HCEC 1CT (cell line): ENCODE measurements around the gene SNX9.

Experiments
- DNase-seq: peaks from one replicate; pipeline ENCODE4 v3.0.0-alpha.2; 2017

Gene SNX9

GRCh38 chr6:157804448-157805327 lies 18.4 kb upstream of the SNX9 start:
- DNase-seq, result no peak

- DNase-seq, result no peak
Measured at GRCh38 chr6:157806131-157806855, 16.8 kb upstream of the SNX9 start.

GRCh38 chr6:157806856-157807215 lies 16.2 kb upstream of the SNX9 start:
- DNase-seq, result no peak

- DNase-seq, result no peak
Measured at GRCh38 chr6:157808405-157808950, 14.6 kb upstream of the SNX9 start.

GRCh38 chr6:157809613-157810012 lies 13.4 kb upstream of the SNX9 start:
- DNase-seq, result no peak

- DNase-seq, result no peak
Measured at GRCh38 chr6:157811137-157811475, 11.9 kb upstream of the SNX9 start.

GRCh38 chr6:157811476-157812173 lies 11.4 kb upstream of the SNX9 start:
- peak; percentile 61 for DNase-seq

- no peak for DNase-seq
Measured at GRCh38 chr6:157812425-157813171, 10.4 kb upstream of the SNX9 start.

GRCh38 chr6:157813191-157813590 lies 9.9 kb upstream of the SNX9 start:
- DNase-seq, result peak; percentile 32

GRCh38 chr6:157813750-157814455 lies 9.1 kb upstream of the SNX9 start:
- DNase-seq, result peak; percentile 72

GRCh38 chr6:157814883-157815282 lies 8.2 kb upstream of the SNX9 start:
- no peak for DNase-seq

- peak; percentile 52 for DNase-seq
Measured at GRCh38 chr6:157821342-157822033, 1.6 kb upstream of the SNX9 start.

GRCh38 chr6:157822245-157823000 lies 623 bp upstream of the SNX9 start:
- no peak for DNase-seq

GRCh38 chr6:157823528-157824370 lies 703 bp downstream of the SNX9 start:
- DNase-seq, result peak; percentile 62

- no peak for DNase-seq
Measured at GRCh38 chr6:157825243-157825904, 2.3 kb downstream of the SNX9 start.

- no peak for DNase-seq
Measured at GRCh38 chr6:157830354-157831017, 7.4 kb downstream of the SNX9 start.

- DNase-seq, result no peak
Measured at GRCh38 chr6:157831018-157831369, 7.9 kb downstream of the SNX9 start.

- no peak for DNase-seq
Measured at GRCh38 chr6:157831424-157832249, 8.6 kb downstream of the SNX9 start.
